ENCODE results near the gene AASS.

DNA sequence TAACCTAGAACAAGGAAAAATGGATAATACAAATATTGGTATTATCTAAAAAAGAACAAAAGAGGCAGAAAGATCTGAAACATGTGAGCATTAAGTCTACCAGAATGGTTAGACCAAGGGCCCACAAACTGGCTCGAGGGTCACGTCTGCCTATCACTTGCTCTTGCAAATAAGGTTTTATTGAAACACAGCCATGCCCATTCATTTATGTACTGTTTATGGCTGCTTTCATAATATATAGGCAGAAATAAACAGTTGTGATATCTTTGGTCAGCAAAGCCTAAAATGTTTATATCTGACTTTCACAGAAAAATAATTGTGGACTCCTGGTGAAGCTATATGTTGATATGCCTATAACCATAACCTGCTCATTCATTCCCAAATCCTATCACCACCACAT, 71.8 kb downstream of the AASS start:
- TF ChIP-seq, protein P1, sequence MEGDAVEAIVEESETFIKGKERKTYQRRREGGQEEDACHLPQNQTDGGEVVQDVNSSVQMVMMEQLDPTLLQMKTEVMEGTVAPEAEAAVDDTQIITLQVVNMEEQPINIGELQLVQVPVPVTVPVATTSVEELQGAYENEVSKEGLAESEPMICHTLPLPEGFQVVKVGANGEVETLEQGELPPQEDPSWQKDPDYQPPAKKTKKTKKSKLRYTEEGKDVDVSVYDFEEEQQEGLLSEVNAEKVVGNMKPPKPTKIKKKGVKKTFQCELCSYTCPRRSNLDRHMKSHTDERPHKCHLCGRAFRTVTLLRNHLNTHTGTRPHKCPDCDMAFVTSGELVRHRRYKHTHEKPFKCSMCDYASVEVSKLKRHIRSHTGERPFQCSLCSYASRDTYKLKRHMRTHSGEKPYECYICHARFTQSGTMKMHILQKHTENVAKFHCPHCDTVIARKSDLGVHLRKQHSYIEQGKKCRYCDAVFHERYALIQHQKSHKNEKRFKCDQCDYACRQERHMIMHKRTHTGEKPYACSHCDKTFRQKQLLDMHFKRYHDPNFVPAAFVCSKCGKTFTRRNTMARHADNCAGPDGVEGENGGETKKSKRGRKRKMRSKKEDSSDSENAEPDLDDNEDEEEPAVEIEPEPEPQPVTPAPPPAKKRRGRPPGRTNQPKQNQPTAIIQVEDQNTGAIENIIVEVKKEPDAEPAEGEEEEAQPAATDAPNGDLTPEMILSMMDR (IDR thresholded peaks at IDR 0.05 in 8 of 11, conservative IDR thresholded peaks at IDR 0.05 in 3 of 11): no peak
- no peak for TF ChIP-seq POLR2A (IDR thresholded peaks at IDR 0.05)
